H1 (cell line): ENCODE results near the gene DNAJC16. TPM values are rescaled to one million over a fixed set of nuclear protein-coding genes. Genes with fewer than 3 reads are reported as not detected.

Experiments
- CTCF ChIA-PET: fragments of 300-600 bp; sonication (Branson Sonifier 250); formaldehyde crosslinking; loops from one replicate; lab custom pipeline; 2021; ENCODE audit not compliant: partially characterized antibody; lab: Charles Lee
- POLR2A ChIA-PET: fragments of 300-600 bp; sonication (Branson Sonifier 250); formaldehyde crosslinking; loops from one replicate; lab custom pipeline; 2021; ENCODE audit warnings: inconsistent platforms; ENCODE audit not compliant: partially characterized antibody; lab: Charles Lee
- DNase-seq, 2 experiments: peaks; one replicate each; pipeline versions ENCODE4 v3.0.0 to v3.0.0-alpha.2; 2010 to 2022; ENCODE audit warnings: low spot score in 2 of 2, low read depth in 1 of 2, mixed read lengths in 1 of 2
- FAIRE-seq: peaks from 2 replicates; lab custom pipeline; 2011; peaks lifted over from hg19 to GRCh38; lab: Jason Lieb, UNC
- H2AFZ ChIP-seq: 2 replicates; pipeline ENCODE4 v1.8.1; 2012; ENCODE audit warnings: low read length, inconsistent platforms
- H2AK5ac ChIP-seq: 2 replicates; pipeline ENCODE4 v1.6.1; 2013; ENCODE audit warnings: low read depth, low read length
- H2BK120ac ChIP-seq: replicated peaks from 2 replicates; pipeline ENCODE3; 2013; ENCODE audit warnings: low read depth, low read length, inconsistent platforms
- H2BK12ac ChIP-seq: 2 replicates; pipeline ENCODE4 v1.6.1; 2013; ENCODE audit warnings: low read depth, low read length
- H2BK15ac ChIP-seq: 2 replicates; pipeline ENCODE4 v1.6.1; 2013; ENCODE audit warnings: low read length
- H2BK20ac ChIP-seq: 2 replicates; pipeline ENCODE4 v1.6.1; 2013; ENCODE audit warnings: low read length
- H2BK5ac ChIP-seq: 2 replicates; pipeline ENCODE4 v1.6.1; 2013; ENCODE audit warnings: low read depth, low read length
- H3K14ac ChIP-seq: 2 replicates; pipeline ENCODE4 v1.6.1; 2013; ENCODE audit warnings: inconsistent platforms; ENCODE audit not compliant: insufficient read length
- H3K18ac ChIP-seq: 2 replicates; pipeline ENCODE4 v1.6.1; 2013; ENCODE audit warnings: low read length; ENCODE audit errors: extremely low read depth
- H3K23ac ChIP-seq: 2 replicates; pipeline ENCODE4 v1.6.1; 2013; ENCODE audit warnings: inconsistent platforms; ENCODE audit not compliant: insufficient read length
- H3K23me2 ChIP-seq: 2 replicates; pipeline ENCODE4 v1.6.1; 2013; ENCODE audit warnings: low read depth, low read length
- H3K27ac ChIP-seq: 2 replicates; pipeline ENCODE4 v1.6.1; 2011; ENCODE audit warnings: low read depth, low read length, inconsistent platforms
- H3K27me3 ChIP-seq, 4 experiments: replicated peaks in 1 of 4; 1 replicate in 1 of 4; 2 replicates in 3 of 4; pipeline versions ENCODE4 v1.6.1 to v1.8.1; 2011 to 2013; ENCODE audit warnings: low read length in 3 of 4, mild to moderate bottlenecking in 3 of 4, inconsistent platforms in 2 of 4, mixed read lengths in 2 of 4, moderate library complexity in 1 of 4; ENCODE audit not compliant: control insufficient read depth in 3 of 4, insufficient read depth in 3 of 4; ENCODE audit errors: extremely low read depth in 1 of 4
- H3K36me3 ChIP-seq, 4 experiments: 2 replicates each; pipeline versions ENCODE4 v1.6.1 to v1.8.1; 2011 to 2013; ENCODE audit warnings: mild to moderate bottlenecking in 4 of 4, low read length in 3 of 4, moderate library complexity in 2 of 4, control low read depth in 1 of 4, inconsistent platforms in 1 of 4; ENCODE audit not compliant: insufficient read depth in 4 of 4, control insufficient read depth in 2 of 4
- H3K4ac ChIP-seq: replicated peaks from 2 replicates; pipeline ENCODE3; 2013; ENCODE audit warnings: low read length, low read depth, mixed read lengths, inconsistent platforms; ENCODE audit not compliant: insufficient read length
- H3K4me1 ChIP-seq, 4 experiments: replicated peaks in 1 of 4; 1 replicate in 1 of 4; 2 replicates in 3 of 4; pipeline versions ENCODE4 v1.6.1 to v1.8.1; 2011 to 2013; ENCODE audit warnings: low read length in 3 of 4, inconsistent platforms in 2 of 4, mixed read lengths in 1 of 4; ENCODE audit not compliant: insufficient read depth in 4 of 4, control insufficient read depth in 3 of 4
- H3K4me2 ChIP-seq, 2 experiments: 2 replicates each; pipeline versions ENCODE4 v1.6.1 to v1.8.1; 2011 to 2013; ENCODE audit warnings: low read depth in 2 of 2, low read length in 2 of 2, control low read depth in 1 of 2, inconsistent platforms in 1 of 2, mild to moderate bottlenecking in 1 of 2; ENCODE audit not compliant: insufficient read depth in 1 of 2
- H3K4me3 ChIP-seq, 4 experiments: fragments of 200-600, 300-600 bp in 1 of 4; sonication (generic), shearing (Covaris generic), sonication (Bioruptor Twin) in 1 of 4; 2 replicates each; pipeline versions ENCODE4 v1.5.1 to v1.8.1; 2011 to 2016; ENCODE audit warnings: low read length in 4 of 4, low read depth in 3 of 4, control low read depth in 2 of 4, inconsistent platforms in 2 of 4, mild to moderate bottlenecking in 2 of 4, mixed read lengths in 1 of 4, moderate library complexity in 1 of 4; ENCODE audit not compliant: insufficient read depth in 2 of 4; ENCODE audit errors: extremely low read depth in 1 of 4
- H3K56ac ChIP-seq: replicated peaks from 2 replicates; pipeline ENCODE3; 2013; ENCODE audit warnings: low read depth, mild to moderate bottlenecking, mixed read lengths, low read length, inconsistent platforms; ENCODE audit not compliant: insufficient read length
- H3K79me1 ChIP-seq: 2 replicates; pipeline ENCODE4 v1.6.1; 2013; ENCODE audit warnings: low read depth, low read length, control low read depth
- H3K79me2 ChIP-seq, 2 experiments: 2 replicates each; pipeline versions ENCODE4 v1.6.1 to v1.8.1; 2012 to 2013; ENCODE audit warnings: low read length in 2 of 2, mild to moderate bottlenecking in 2 of 2, inconsistent platforms in 1 of 2; ENCODE audit not compliant: insufficient read depth in 2 of 2, control insufficient read depth in 1 of 2
- H3K9ac ChIP-seq, 4 experiments: replicated peaks in 1 of 4; 1 replicate in 1 of 4; 2 replicates in 3 of 4; pipeline versions ENCODE4 v1.6.1 to v1.8.1; 2011 to 2013; ENCODE audit warnings: low read depth in 3 of 4, low read length in 3 of 4, control low read depth in 2 of 4, mild to moderate bottlenecking in 2 of 4, moderate library complexity in 2 of 4, inconsistent platforms in 1 of 4; ENCODE audit errors: extremely low read depth in 1 of 4
- H3K9me3 ChIP-seq, 2 experiments: 2 replicates each; pipeline versions ENCODE4 v1.6.1 to v1.8.1; 2012 to 2013; ENCODE audit warnings: mild to moderate bottlenecking in 2 of 2, moderate library complexity in 2 of 2, control low read depth in 1 of 2, inconsistent platforms in 1 of 2, low read depth in 1 of 2, low read length in 1 of 2, mixed read lengths in 1 of 2; ENCODE audit not compliant: insufficient read depth in 2 of 2
- H4K20me1 ChIP-seq, 2 experiments: replicated peaks in 1 of 2; 2 replicates each; pipeline versions ENCODE3 to v1.8.1; 2011 to 2013; ENCODE audit warnings: inconsistent platforms in 2 of 2, low read length in 2 of 2, mild to moderate bottlenecking in 1 of 2; ENCODE audit not compliant: insufficient read depth in 2 of 2, control insufficient read depth in 1 of 2
- H4K5ac ChIP-seq: 2 replicates; pipeline ENCODE4 v1.6.1; 2013; ENCODE audit warnings: low read length, low read depth, mixed read lengths, inconsistent platforms; ENCODE audit not compliant: insufficient read length
- H4K8ac ChIP-seq: 2 replicates; pipeline ENCODE4 v1.8.0; 2013; ENCODE audit warnings: mild to moderate bottlenecking, moderate library complexity, low read length, inconsistent platforms; ENCODE audit not compliant: insufficient read depth; ENCODE audit errors: extremely low read depth
- H4K91ac ChIP-seq: replicated peaks from 2 replicates; pipeline ENCODE3; 2013; ENCODE audit warnings: low read length, mixed read lengths, inconsistent platforms; ENCODE audit not compliant: insufficient read length
- ASH2L ChIP-seq: fragments of 200-600, 300-600 bp; sonication (generic); IDR thresholded peaks from one replicate; pipeline ENCODE4 v1.7.1; 2017; ENCODE audit warnings: low read length
- CBX8 ChIP-seq: fragments of 300-800, 300-1000 bp; sonication (generic); IDR thresholded peaks from 2 replicates; pipeline ENCODE4 v1.7.1; 2016; ENCODE audit warnings: low read depth, low read length, borderline replicate concordance
- CHD1 ChIP-seq: IDR thresholded peaks from 2 replicates; pipeline ENCODE4 v1.6.1; 2012; ENCODE audit warnings: low read depth, low read length, improper control_type of control experiment
- CTBP2 ChIP-seq: IDR thresholded peaks from 2 replicates; pipeline ENCODE4 v1.7.0; 2011; ENCODE audit warnings: borderline replicate concordance, mild to moderate bottlenecking, moderate library complexity, mixed read lengths, low read length; ENCODE audit not compliant: insufficient read depth, insufficient read length
- HDAC6 ChIP-seq: IDR thresholded peaks from one replicate; pipeline ENCODE4 v1.7.1; 2012; ENCODE audit warnings: low read depth, mild to moderate bottlenecking, inconsistent platforms, low read length, moderate library complexity
- POLR2AphosphoS5 ChIP-seq: IDR thresholded peaks from 2 replicates; pipeline ENCODE4 v1.6.1; 2011; ENCODE audit warnings: low read depth, low read length
- RBBP5 ChIP-seq: IDR thresholded peaks from 2 replicates; pipeline ENCODE4 v1.7.1; 2012; ENCODE audit warnings: low read depth, mild to moderate bottlenecking, inconsistent platforms, low read length, moderate library complexity, borderline replicate concordance
- RFX5 ChIP-seq: IDR thresholded peaks from 2 replicates; pipeline ENCODE4 v1.6.1; 2011; ENCODE audit warnings: low read depth, low read length, improper control_type of control experiment, borderline replicate concordance
- RNF2 ChIP-seq: fragments of 200-900, 300-1000 bp; sonication (generic); IDR thresholded peaks from 2 replicates; pipeline ENCODE4 v1.7.1; 2016; ENCODE audit warnings: borderline replicate concordance, low read depth, mild to moderate bottlenecking, antibody characterized with exemption, low read length; ENCODE audit not compliant: poor library complexity, severe bottlenecking; ENCODE audit errors: missing control alignments
- RXRA ChIP-seq: IDR thresholded peaks from 2 replicates; pipeline ENCODE4 v1.6.1; 2011; ENCODE audit warnings: low read depth, mild to moderate bottlenecking, low read length, moderate library complexity; ENCODE audit not compliant: insufficient read depth
- SP4 ChIP-seq: IDR thresholded peaks from 2 replicates; pipeline ENCODE4 v1.6.1; 2012; ENCODE audit warnings: low read length, inconsistent platforms
- TBP ChIP-seq: IDR thresholded peaks from 2 replicates; pipeline ENCODE4 v1.6.1; 2011; ENCODE audit warnings: low read depth, low read length, improper control_type of control experiment
- polyA plus RNA-seq, 7 experiments: library from polyadenylated mRNA; depleted of rRNA in 3 of 7; stranded (reverse) in 5 of 7; unstranded in 2 of 7; fragments of >200 nt in 5 of 7; fragments of 200-250 nt in 2 of 7; gene quantifications; 1 replicate in 5 of 7; 2 replicates in 1 of 7; 4 replicates in 1 of 7; pipeline versions ENCODE4 v1.2.1 to v1.2.3, GENCODE V29; 2011 to 2013; ENCODE audit warnings: missing spikeins in 2 of 7, mixed read lengths in 2 of 7
- total RNA-seq: library from RNA; stranded (reverse); fragmentation: NEBNext Ultra II Directional; extraction: Animal tissue kit (Norgen Biotek cat#: 25700); gene quantifications from 2 replicates; pipeline ENCODE4 v1.2.1, GENCODE V29; 2021
- TF ChIP-seq, protein P1 (sequence below): IDR thresholded peaks from 2 replicates; pipeline ENCODE4 v1.6.1; 2012; ENCODE audit warnings: low read length, inconsistent platforms

DNAJC16 gene
- total and polyA plus RNA-seq, 2 of the 8 experiments (the other 6 are each of a cell fraction or from before 2014, with no cell fraction given), result 7.9 to 23.3 TPM

DNA sequence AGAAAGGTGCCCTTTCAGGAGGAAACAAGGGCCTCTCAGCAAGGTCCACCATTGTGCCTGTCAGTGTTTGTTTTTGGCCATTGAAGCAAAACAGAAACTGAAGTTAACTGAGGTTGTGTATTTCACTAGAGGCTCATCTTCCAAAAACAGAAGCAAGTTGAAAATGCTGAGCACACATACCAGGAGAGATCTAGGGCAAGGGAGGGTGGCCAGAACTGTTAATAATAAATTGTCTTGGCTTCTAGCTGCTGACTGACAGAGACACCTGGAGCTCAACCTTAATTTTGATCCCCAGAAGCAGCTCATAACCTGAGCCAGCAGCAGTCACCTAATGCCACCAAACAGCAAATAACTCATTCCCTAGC, 53.0 kb downstream of the DNAJC16 start:
- H2AFZ ChIP-seq, result no peak overlapping the region
- no peak overlapping the region for H2BK20ac ChIP-seq
- no peak for FAIRE-seq
- H2BK120ac ChIP-seq, result no peak overlapping the region
- peaks cover 2% of the 10 kb centered on the region in 2 experiments for H4K20me1 ChIP-seq
- H3K4ac ChIP-seq, result no peak overlapping the region
- H3K9me3 ChIP-seq, result no peaks in the 10 kb centered on the region
- peaks cover 0 to 3% (median 0%) of the 10 kb centered on the region in 4 experiments; a peak in 1 of 8 replicates for H3K36me3 ChIP-seq
- no peak overlapping the region for H3K18ac ChIP-seq
- H3K23ac ChIP-seq, result no peak overlapping the region
- DNase-seq, result no peak
- H3K27me3 ChIP-seq, result no peaks in the 10 kb centered on the region
- H3K27ac ChIP-seq, result no peak overlapping the region
- POLR2A ChIA-PET, result interaction anchor here (0.8 to 4.2 kb wide), 3 partner anchors 9 to 38 kb away, joined by 3 to 23 read pairs (median 3); partner anchors contain the start of gene DDI2
- no peaks in the 10 kb centered on the region for H3K4me1 ChIP-seq
- no peak for TF ChIP-seq POLR2AphosphoS5
- no peak for TF ChIP-seq HDAC6
- no peak for TF ChIP-seq RNF2
- TF ChIP-seq RXRA, result no peak
- no peak for TF ChIP-seq CBX8
- TF ChIP-seq CTBP2, result no peak
- no peak for TF ChIP-seq ASH2L
- TF ChIP-seq RBBP5, result no peak
- TF ChIP-seq RFX5, result no peak
- no peak for TF ChIP-seq TBP
- TF ChIP-seq, protein P1, sequence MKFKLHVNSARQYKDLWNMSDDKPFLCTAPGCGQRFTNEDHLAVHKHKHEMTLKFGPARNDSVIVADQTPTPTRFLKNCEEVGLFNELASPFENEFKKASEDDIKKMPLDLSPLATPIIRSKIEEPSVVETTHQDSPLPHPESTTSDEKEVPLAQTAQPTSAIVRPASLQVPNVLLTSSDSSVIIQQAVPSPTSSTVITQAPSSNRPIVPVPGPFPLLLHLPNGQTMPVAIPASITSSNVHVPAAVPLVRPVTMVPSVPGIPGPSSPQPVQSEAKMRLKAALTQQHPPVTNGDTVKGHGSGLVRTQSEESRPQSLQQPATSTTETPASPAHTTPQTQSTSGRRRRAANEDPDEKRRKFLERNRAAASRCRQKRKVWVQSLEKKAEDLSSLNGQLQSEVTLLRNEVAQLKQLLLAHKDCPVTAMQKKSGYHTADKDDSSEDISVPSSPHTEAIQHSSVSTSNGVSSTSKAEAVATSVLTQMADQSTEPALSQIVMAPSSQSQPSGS, result no peak
- no peak for TF ChIP-seq SP4
- no peak for TF ChIP-seq CHD1
- H3K79me1 ChIP-seq, result no peaks in the 10 kb centered on the region
- no peak overlapping the region for H4K5ac ChIP-seq
- H2BK15ac ChIP-seq, result no peak overlapping the region
- no peak overlapping the region for H2BK12ac ChIP-seq
- H2BK5ac ChIP-seq, result no peak overlapping the region
- H3K4me2 ChIP-seq, result no peak overlapping the region
- no peak overlapping the region for H3K14ac ChIP-seq
- H3K79me2 ChIP-seq, result no peaks in the 10 kb centered on the region
- no peak overlapping the region for H4K8ac ChIP-seq
- H3K23me2 ChIP-seq, result peaks cover 2% of the 10 kb centered on the region; the same call in 1 of the 2 replicates
- CTCF ChIA-PET, result interaction anchor here (1.3 kb wide), 2 partner anchors 12 to 48 kb away, joined by 4 to 6 read pairs; no protein-coding TSS in a partner anchor
- no peak overlapping the region for H4K91ac ChIP-seq
- no peak overlapping the region for H2AK5ac ChIP-seq
- H3K56ac ChIP-seq, result no peak overlapping the region
- H3K9ac ChIP-seq, result no peak overlapping the region
- no peak overlapping the region for H3K4me3 ChIP-seq
